ENCODE measurements around the gene FOXC1. TPM values are rescaled to one million over a fixed set of nuclear protein-coding genes. Genes with fewer than 3 reads are reported as not detected.

FOXC1 gene
- total RNA-seq, 4 donors from 2014 or later: 36.0 to 53.7 (median 50.2) TPM

DNA sequence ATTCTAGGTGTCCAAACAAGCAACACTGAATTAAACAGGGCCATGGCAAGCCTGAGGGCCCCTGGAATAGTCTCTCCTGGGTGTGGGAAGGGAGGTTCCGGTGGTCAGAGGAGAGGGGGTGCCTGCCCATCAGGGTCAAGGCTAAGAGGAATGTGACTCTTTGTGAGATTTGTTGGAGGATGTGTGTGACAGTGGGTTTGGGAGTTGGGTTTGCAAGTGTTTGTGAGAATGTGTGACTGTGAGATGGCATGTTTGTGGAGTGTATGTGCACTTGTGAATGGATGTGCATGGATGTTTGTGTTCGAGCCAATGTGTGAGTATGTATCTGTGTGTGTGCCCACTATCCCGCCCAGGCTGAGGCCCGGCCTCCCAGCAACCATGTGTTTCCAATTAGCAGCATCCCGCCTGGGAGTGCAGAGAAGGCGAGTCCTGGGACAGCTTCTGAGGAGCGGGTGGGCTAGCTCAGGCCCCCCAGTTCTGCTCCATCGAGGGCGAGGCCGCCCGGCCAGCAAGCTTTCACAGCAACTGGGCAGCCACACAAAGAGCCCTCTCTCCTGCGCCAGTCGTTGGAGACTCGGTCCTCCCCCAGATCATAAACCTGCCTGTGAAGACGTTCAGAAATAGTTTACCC is 12.6 kb downstream of the FOXC1 start:
- DNase-seq (ENCODE audit: low spot score in 2 of 2): no peak
- Histone ChIP-seq H3K9me3 (no peaks in the 10 kb centered on the region), H3K4me3 (no peak overlapping the region), H3K27ac (peak overlapping the region in 2 of 4 donors; percentile 89 to 93), H3K4me1 (peaks cover 0 to 70% (median 21%) of the 10 kb centered on the region in 4 donors), H3K36me3 (peaks cover 0 to 4% (median 0%) of the 10 kb centered on the region in 3 donors), H3K27me3 (peaks cover 0 to 89% of the 10 kb centered on the region in 2 donors)
- TF ChIP-seq EP300 (IDR thresholded peaks at IDR 0.05) (peak in 1 of 2 donors; percentile 51), POLR2A (IDR thresholded peaks at IDR 0.05) (no peak)
- WGBS, 2 donors: 57 to 83% methylated on average over 15 of the region's 15 CpGs

DNA sequence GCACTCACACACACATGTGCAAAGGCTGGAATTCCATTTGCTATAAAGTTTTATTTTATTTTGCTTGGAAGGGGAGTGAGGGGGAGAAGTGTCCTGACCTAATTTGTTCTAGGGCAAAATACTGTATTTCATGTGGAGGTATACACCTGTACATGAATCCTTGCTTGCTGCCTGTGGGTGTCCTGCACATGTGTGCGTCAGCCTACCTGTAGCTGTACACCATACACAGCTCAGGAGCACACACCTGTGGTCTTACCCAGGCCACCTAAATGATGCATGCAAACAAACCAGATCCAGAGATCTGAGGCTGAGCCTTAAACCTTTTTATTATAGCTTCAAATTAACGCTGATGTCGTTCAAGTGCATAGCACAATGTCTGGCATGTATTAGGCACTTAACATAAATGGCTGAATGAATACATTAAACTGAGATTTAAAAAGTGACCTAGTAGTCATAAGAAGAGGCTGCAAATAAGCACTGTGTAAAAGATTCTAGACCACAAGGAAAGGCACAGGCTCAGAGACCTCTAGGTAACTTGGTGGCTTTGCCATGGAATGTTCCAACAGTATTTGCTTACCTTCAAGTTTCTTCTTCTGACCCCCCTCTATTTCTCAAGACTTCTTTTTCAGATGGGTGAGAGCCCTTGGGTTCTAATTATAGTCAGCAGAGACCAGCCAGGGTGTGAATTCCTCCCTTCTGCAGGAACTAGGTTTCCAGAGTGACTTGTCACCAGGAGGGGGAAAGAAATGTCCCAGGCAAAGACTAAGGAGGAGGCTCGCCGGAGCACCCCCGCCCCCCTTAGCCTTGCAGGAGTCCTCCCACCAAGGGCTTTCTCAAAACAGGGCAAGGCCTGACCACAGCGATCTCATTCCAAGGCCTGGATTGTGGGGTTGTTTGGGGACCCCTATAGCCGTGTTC is 13.4 kb downstream of the FOXC1 start:
- 69 to 71% methylated on average over 8 of the region's 8 CpGs for WGBS, 2 donors
- H3K27ac ChIP-seq: peak overlapping the region in 3 of 4 donors; percentile 77 to 93 (median 89)
- no peak for DNase-seq (ENCODE audit: low spot score in 2 of 2)
- peaks cover 0 to 92% of the 10 kb centered on the region in 2 donors for H3K27me3 ChIP-seq
- no peaks in the 10 kb centered on the region for H3K9me3 ChIP-seq
- peak overlapping the region in 2 of 4 donors; percentile 54 to 67 for H3K4me3 ChIP-seq
- H3K4me1 ChIP-seq: peaks cover 0 to 72% (median 21%) of the 10 kb centered on the region in 4 donors
- H3K36me3 ChIP-seq: peaks cover 0 to 4% (median 0%) of the 10 kb centered on the region in 3 donors
- TF ChIP-seq EP300 (IDR thresholded peaks at IDR 0.05) (no peak), POLR2A (IDR thresholded peaks at IDR 0.05) (no peak), CTCF (IDR thresholded peaks at IDR 0.05) (no peak)

- DNase-seq (ENCODE audit: low spot score in 2 of 2): no peak
- H3K4me1 ChIP-seq: peaks cover 0 to 75% (median 21%) of the 10 kb centered on the region in 4 donors
- TF ChIP-seq POLR2A (IDR thresholded peaks at IDR 0.05) (no peak), EP300 (IDR thresholded peaks at IDR 0.05) (peak in 1 of 2 donors; percentile 38)
- no peaks in the 10 kb centered on the region for H3K9me3 ChIP-seq
- H3K36me3 ChIP-seq: peaks cover 0 to 4% (median 0%) of the 10 kb centered on the region in 3 donors
- H3K4me3 ChIP-seq: peak overlapping the region; percentile 52 to 67 (median 58)
- peak overlapping the region; percentile 56 to 93 (median 83) for H3K27ac ChIP-seq
- WGBS, 2 donors: 35 to 37% methylated on average over 12 of the region's 12 CpGs
- peaks cover 0 to 91% of the 10 kb centered on the region in 2 donors for H3K27me3 ChIP-seq
Measured at GRCh38 chr6:1623769-1624057, 14.0 kb downstream of the FOXC1 start.

- 7 to 11% methylated on average over 31 to 64 of the region's 66 CpGs for WGBS, 2 donors
- peaks cover 0 to 70% (median 19%) of the 10 kb centered on the region in 4 donors for H3K4me1 ChIP-seq
- H3K4me3 ChIP-seq: peak overlapping the region; percentile 52 to 67 (median 58)
- peaks cover 0 to 91% of the 10 kb centered on the region in 2 donors for H3K27me3 ChIP-seq
- H3K9me3 ChIP-seq: no peaks in the 10 kb centered on the region
- H3K36me3 ChIP-seq: peaks cover 0 to 4% (median 0%) of the 10 kb centered on the region in 3 donors
- no peak for DNase-seq (ENCODE audit: low spot score in 2 of 2)
- peak overlapping the region; percentile 56 to 93 (median 83) for H3K27ac ChIP-seq
- no peak for TF ChIP-seq CTCF (IDR thresholded peaks at IDR 0.05)
- peak in 1 of 2 donors; percentile 10 for TF ChIP-seq POLR2A (IDR thresholded peaks at IDR 0.05)
- TF ChIP-seq EP300 (IDR thresholded peaks at IDR 0.05): no peak
Measured at GRCh38 chr6:1624058-1624850, 14.5 kb downstream of the FOXC1 start.

DNA sequence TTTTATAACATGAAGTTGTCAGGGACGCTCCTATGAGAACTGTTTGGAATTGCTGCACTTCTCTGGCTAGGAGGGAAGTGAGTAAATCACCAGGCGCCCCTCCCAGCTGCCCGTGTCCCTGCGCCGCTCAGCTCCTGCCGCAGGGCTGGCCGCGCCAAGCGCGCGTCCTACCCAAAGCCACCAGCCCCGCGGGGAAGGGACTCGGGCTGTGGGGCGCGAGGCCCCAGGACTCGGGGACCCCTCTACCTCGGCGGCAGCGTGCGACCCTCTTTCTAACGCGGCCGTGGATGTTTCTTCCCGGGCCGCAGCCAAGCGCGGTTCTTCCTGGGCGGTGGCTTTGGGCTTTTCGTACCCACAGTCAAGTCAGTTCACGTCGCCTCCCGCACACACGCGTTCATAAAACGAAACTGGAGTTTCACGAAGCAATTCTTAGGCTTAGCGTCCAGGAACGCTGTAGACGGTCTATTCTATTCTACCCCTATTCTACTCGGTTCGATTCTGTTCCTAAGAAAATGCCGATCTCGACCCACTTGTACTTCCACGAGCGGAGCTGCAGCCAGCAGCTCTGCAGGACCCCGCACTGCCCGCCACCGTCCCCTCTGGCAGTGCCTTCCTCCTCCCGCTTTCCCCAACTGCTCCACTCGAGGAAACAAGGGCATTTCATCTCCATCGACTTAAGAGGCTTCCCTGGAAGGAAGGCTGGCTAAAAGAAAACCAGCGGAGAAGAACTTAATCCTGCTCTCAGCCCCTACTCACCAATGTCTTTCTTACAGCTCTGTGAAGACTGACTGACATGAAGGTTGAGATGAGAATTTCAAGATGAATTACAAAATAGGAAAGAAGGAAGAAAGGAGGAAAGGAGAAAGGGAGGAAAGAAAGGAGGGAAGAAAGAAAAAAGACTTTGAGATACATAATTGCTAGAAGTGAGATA is 15.4 kb downstream of the FOXC1 start:
- peaks cover 0 to 4% (median 0%) of the 10 kb centered on the region in 3 donors for H3K36me3 ChIP-seq
- H3K9me3 ChIP-seq: no peaks in the 10 kb centered on the region
- DNase-seq (ENCODE audit: low spot score in 2 of 2): no peak
- peak overlapping the region; percentile 56 to 93 (median 83) for H3K27ac ChIP-seq
- 1 to 10% methylated on average over 43 to 51 of the region's 53 CpGs for WGBS, 2 donors
- H3K4me1 ChIP-seq: peaks cover 0 to 62% (median 15%) of the 10 kb centered on the region in 4 donors
- TF ChIP-seq CTCF (IDR thresholded peaks at IDR 0.05) (no peak), EP300 (IDR thresholded peaks at IDR 0.05) (peak in 1 of 2 donors; percentile 44)
- H3K4me3 ChIP-seq: peak overlapping the region; percentile 52 to 67 (median 58)
- H3K27me3 ChIP-seq: peaks cover 0 to 90% of the 10 kb centered on the region in 2 donors

Measured in tibial nerve (tissue), 4 donors.